ENCODE measurements around the gene TNFAIP8L1.

TNFAIP8L1 gene

DNA sequence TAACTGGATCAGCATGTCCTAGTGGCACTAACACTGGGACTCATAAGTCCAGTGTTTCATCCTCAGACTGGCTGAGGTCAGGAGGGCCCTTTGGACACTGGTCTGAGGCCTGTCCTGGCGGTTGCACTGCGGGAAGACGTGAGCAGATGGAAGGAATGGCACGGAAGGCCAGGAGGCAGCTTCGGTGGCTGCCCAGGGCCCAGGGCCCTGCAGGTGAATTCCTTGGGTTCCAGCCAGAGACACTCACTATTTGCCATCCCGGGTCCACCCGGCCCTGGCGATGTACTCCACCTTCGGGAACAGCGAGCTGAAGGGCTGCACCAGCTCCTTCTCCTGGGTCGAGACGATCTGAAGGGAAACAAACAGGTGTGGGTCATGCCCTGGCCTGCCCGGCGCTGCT lies 58.0 kb downstream of the TNFAIP8L1 start:
- H3K27me3 ChIP-seq (ENCODE audit: insufficient read depth, poor library complexity, severe bottlenecking) = no peaks in the 10 kb centered on the region
- H3K27ac ChIP-seq (replicated peaks) = no peak overlapping the region
- TF ChIP-seq GABPA (IDR thresholded peaks at IDR 0.05; ENCODE audit: low read depth) (no peak), SPI1 (IDR thresholded peaks at IDR 0.05; ENCODE audit: borderline replicate concordance, low read depth) (no peak), POLR2AphosphoS5 (IDR thresholded peaks at IDR 0.05; ENCODE audit: low read depth) (no peak)
- TF ChIP-seq, protein P1, sequence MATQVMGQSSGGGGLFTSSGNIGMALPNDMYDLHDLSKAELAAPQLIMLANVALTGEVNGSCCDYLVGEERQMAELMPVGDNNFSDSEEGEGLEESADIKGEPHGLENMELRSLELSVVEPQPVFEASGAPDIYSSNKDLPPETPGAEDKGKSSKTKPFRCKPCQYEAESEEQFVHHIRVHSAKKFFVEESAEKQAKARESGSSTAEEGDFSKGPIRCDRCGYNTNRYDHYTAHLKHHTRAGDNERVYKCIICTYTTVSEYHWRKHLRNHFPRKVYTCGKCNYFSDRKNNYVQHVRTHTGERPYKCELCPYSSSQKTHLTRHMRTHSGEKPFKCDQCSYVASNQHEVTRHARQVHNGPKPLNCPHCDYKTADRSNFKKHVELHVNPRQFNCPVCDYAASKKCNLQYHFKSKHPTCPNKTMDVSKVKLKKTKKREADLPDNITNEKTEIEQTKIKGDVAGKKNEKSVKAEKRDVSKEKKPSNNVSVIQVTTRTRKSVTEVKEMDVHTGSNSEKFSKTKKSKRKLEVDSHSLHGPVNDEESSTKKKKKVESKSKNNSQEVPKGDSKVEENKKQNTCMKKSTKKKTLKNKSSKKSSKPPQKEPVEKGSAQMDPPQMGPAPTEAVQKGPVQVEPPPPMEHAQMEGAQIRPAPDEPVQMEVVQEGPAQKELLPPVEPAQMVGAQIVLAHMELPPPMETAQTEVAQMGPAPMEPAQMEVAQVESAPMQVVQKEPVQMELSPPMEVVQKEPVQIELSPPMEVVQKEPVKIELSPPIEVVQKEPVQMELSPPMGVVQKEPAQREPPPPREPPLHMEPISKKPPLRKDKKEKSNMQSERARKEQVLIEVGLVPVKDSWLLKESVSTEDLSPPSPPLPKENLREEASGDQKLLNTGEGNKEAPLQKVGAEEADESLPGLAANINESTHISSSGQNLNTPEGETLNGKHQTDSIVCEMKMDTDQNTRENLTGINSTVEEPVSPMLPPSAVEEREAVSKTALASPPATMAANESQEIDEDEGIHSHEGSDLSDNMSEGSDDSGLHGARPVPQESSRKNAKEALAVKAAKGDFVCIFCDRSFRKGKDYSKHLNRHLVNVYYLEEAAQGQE (IDR thresholded peaks at IDR 0.05; ENCODE audit: insufficient replicate concordance, low read depth) = no peak
- TF ChIP-seq, protein P2, sequence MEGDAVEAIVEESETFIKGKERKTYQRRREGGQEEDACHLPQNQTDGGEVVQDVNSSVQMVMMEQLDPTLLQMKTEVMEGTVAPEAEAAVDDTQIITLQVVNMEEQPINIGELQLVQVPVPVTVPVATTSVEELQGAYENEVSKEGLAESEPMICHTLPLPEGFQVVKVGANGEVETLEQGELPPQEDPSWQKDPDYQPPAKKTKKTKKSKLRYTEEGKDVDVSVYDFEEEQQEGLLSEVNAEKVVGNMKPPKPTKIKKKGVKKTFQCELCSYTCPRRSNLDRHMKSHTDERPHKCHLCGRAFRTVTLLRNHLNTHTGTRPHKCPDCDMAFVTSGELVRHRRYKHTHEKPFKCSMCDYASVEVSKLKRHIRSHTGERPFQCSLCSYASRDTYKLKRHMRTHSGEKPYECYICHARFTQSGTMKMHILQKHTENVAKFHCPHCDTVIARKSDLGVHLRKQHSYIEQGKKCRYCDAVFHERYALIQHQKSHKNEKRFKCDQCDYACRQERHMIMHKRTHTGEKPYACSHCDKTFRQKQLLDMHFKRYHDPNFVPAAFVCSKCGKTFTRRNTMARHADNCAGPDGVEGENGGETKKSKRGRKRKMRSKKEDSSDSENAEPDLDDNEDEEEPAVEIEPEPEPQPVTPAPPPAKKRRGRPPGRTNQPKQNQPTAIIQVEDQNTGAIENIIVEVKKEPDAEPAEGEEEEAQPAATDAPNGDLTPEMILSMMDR (IDR thresholded peaks at IDR 0.05; ENCODE audit: insufficient read depth, low read length) = no peak
- no peak overlapping the region for H3K4me3 ChIP-seq (replicated peaks; ENCODE audit: insufficient read depth, low read length)
- DNase-seq (ENCODE audit: low read depth in 1 of 2, low spot score in 1 of 2) = no peak

DNA sequence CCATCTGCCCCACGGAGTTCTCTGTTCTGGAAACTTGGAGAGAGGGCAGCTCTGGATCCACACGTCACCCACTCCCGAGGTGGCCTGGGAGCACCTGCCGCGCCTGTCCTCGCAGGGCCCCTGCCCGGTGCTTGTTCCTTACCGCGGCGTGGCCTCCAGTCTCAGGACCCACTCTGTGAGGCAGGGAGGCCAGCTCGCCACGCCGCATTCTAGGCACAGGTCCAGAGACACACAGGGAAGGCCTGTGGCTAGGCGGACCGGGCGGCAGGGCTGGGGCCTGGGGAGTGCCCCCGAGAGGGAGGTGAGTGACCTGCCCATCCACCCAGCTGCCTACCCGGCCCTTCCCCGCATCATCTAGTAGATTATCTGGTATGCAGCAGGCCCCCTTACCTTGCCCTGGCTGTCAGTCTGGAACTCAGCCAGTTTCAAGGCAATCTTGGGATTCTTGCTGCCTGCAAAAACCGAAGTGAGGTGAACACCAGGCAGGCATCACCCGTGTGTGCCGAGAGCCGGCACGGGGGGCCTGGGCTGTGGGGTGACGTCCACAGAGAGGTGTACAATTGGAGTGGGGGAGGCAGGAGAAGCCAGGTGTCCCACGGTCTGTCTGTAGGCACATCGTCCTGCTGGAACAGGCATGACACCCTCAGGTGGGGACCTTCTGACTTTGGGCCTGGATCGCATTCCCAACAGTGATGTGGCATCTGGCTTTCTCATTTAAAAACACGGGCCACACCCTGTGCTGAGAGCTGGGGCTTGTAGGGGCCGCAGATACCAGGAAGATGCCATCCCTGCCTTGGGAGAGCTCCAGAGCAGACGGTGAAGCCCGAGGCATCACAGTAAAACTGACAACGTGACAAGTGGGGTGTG lies 60.7 kb downstream of the TNFAIP8L1 start:
- no peak overlapping the region for H3K4me3 ChIP-seq (replicated peaks; ENCODE audit: insufficient read depth, low read length)
- no peaks in the 10 kb centered on the region for H3K27me3 ChIP-seq (ENCODE audit: insufficient read depth, poor library complexity, severe bottlenecking)
- TF ChIP-seq POLR2AphosphoS5 (IDR thresholded peaks at IDR 0.05; ENCODE audit: low read depth) (no peak), SPI1 (IDR thresholded peaks at IDR 0.05; ENCODE audit: borderline replicate concordance, low read depth) (no peak), GABPA (IDR thresholded peaks at IDR 0.05; ENCODE audit: low read depth) (no peak)
- TF ChIP-seq, protein P1 (IDR thresholded peaks at IDR 0.05; ENCODE audit: insufficient replicate concordance, low read depth) = no peak
- TF ChIP-seq, protein P2 (IDR thresholded peaks at IDR 0.05; ENCODE audit: insufficient read depth, low read length) = no peak
- H3K27ac ChIP-seq (replicated peaks) = no peak overlapping the region
- no peak for DNase-seq (ENCODE audit: low read depth in 1 of 2, low spot score in 1 of 2)

DNA sequence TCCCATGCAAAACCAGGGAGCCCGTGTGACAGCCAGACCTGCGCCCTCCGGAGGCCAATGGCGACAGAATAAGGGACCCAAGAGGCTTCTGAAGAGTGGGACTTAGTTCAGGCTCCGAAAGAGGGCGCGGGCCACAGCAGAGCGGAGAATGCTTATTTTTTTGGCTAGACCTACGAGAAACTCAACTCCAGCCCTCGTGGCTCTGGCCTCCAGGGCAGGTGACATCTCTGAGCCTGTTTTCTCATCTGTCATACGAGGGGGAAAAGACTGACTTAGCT lies 61.3 kb downstream of the TNFAIP8L1 start:
- TF ChIP-seq, protein P1 (IDR thresholded peaks at IDR 0.05; ENCODE audit: insufficient replicate concordance, low read depth) = no peak
- no peak for TF ChIP-seq POLR2AphosphoS5 (IDR thresholded peaks at IDR 0.05; ENCODE audit: low read depth)
- no peak for TF ChIP-seq GABPA (IDR thresholded peaks at IDR 0.05; ENCODE audit: low read depth)
- no peak for TF ChIP-seq SPI1 (IDR thresholded peaks at IDR 0.05; ENCODE audit: borderline replicate concordance, low read depth)
- TF ChIP-seq, protein P2 (IDR thresholded peaks at IDR 0.05; ENCODE audit: insufficient read depth, low read length) = no peak
- Histone ChIP-seq H3K27me3 (ENCODE audit: insufficient read depth, poor library complexity, severe bottlenecking) (no peaks in the 10 kb centered on the region), H3K4me3 (replicated peaks; ENCODE audit: insufficient read depth, low read length) (no peak overlapping the region), H3K27ac (replicated peaks) (no peak overlapping the region)
- DNase-seq (ENCODE audit: low read depth in 1 of 2, low spot score in 1 of 2) = no peak
